ES-I3 (cell line): ENCODE data around the gene BCAS3.

Source experiments
- H3K36me3 ChIP-seq: 2 replicates; pipeline ENCODE4 v1.6.1; 2013; ENCODE audit warnings: mild to moderate bottlenecking, low read length, control low read depth, moderate library complexity; ENCODE audit not compliant: insufficient read depth
- H3K4me1 ChIP-seq: 2 replicates; pipeline ENCODE4 v1.6.1; 2013; ENCODE audit warnings: mild to moderate bottlenecking, control low read depth, low read length; ENCODE audit not compliant: insufficient read depth
- H3K9ac ChIP-seq: 2 replicates; pipeline ENCODE4 v1.6.1; 2013; ENCODE audit warnings: low read depth, mild to moderate bottlenecking, low read length, moderate library complexity
- H3K9me3 ChIP-seq: 2 replicates; pipeline ENCODE4 v1.6.1; 2013; ENCODE audit warnings: mild to moderate bottlenecking, low read length, moderate library complexity; ENCODE audit not compliant: control insufficient read depth, insufficient read depth

BCAS3 gene

DNA sequence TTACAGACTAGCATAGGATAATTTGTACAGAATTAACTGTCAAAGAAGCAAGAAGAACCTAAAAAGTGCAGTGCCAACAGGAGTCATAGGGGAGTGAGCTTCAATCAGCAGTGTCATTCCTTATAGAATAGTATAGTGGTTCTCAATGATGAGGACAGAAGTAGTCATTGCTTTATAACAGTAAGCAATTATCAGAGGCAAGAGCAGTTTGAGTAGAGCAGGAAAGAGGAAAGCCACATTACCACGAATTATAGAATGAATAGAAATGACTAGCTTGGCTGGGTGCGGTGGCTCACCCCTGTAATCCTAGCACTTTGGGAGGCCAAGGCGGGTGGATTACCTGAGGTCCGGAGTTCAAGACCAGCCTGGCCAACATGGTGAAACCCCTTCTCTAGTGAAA is 512.3 kb downstream of the BCAS3 start:
- Histone ChIP-seq H3K4me1 (peaks cover 7% of the 10 kb centered on the region; the same call in 1 of the 2 replicates), H3K9me3 (no peaks in the 10 kb centered on the region), H3K9ac (no peak overlapping the region), H3K36me3 (no peaks in the 10 kb centered on the region)

DNA sequence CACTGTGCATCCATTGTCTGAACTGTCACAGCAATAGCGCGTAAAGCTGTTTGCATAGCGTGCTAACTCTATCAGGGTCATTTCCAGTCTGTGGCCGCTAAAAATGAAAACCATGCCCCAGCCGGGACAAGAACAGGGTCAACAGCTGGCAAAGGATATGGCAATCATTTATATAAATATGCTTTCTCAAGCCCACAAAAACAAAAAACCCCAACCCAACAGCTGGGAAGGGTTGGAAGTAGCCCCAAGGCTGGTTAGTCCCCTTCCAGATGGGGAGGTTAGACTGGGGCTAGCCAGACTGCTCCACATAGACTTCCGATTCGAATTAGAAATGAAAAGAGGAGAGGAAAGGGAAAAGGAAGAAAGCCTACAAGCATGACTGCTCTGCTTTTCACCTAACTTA is 518.7 kb downstream of the BCAS3 start:
- Histone ChIP-seq H3K36me3 (no peaks in the 10 kb centered on the region), H3K4me1 (peaks cover 8% of the 10 kb centered on the region; the same call in 1 of the 2 replicates), H3K9ac (no peak overlapping the region)

DNA sequence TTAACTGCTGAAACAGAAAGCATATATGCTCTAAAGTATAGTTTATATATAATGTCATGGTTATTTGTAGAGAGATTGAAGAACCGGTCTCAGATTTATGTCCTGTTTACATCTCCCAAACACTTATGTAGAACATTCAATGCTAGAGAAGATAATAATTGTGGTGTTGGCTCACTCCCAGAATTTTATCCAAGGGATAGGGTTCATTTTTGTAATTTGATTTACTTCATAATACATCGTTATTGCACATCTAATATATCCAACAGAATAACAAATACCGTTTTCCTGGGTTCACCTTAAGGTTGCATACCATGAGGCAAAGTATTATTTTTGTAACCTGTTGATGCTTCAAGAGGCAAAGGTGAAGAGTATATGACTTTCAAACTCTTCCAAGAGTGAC is 519.1 kb downstream of the BCAS3 start:
- Histone ChIP-seq H3K36me3 (no peaks in the 10 kb centered on the region), H3K9ac (no peak overlapping the region), H3K9me3 (no peaks in the 10 kb centered on the region), H3K4me1 (peaks cover 8% of the 10 kb centered on the region; the same call in 1 of the 2 replicates)

More for the DNA sequence above, 518.7 kb downstream of the BCAS3 start:
- H3K9me3 ChIP-seq: no peaks in the 10 kb centered on the region

DNA sequence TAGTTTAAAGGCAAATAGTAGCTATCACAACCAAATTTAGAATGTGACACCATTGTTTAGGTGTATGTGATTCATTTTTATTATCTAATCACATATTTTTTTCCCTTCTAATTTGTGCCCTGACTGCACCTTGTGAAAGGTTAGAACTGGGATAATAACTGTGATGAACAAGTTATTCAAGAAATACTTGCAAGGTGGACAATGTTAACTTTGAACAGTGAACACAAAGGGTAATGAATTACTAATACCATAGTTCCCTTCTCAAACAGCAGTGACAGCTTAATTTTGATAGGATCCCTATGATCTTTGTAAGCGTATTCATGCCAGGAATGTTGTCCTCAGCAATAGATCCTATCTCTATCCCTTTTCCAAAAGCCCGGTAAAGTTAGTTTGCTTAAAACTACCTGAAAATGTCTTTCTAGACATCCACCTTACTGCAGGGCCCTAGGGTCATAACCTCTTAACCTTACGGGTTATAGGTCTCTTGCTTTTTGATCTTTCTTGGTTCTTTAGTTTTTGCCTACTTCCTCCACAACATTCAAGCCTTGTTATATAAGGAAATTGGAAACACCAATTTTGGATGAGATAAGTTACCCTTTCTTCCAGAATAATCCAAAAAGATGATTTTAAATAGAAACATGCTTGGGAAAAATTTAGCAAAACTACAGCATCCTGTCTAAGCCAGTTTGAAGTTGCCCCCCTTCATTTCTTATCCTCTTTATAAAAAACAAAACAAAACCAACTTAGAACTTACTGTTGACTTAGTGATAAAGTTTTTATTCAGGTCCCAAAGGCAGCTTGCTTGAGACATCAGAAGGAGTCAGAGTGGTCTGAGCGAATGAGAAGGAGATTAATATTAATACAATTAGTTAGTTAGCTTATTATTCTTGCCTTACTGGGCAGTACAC is 522.0 kb downstream of the BCAS3 start:
- Histone ChIP-seq H3K9me3 (no peaks in the 10 kb centered on the region), H3K9ac (no peak overlapping the region), H3K4me1 (peaks cover 15% of the 10 kb centered on the region), H3K36me3 (no peaks in the 10 kb centered on the region)

DNA sequence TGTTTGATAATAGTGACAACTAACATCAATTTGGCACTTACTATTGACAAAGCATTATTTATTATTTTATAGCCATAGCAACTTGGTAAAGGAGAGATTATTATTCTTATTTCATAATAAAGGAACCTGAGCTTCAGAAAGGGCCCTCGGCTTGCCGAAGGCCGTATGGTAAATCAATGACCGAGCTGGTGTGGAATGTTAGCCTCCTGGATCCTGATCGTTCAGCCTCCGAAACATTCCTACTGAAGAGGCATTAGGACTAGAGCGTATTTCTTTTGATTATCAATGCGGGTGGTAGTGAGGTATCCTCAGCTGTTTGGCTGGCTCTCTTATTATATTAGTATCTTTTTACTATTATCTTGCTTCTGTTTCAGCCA is 522.7 kb downstream of the BCAS3 start:
- Histone ChIP-seq H3K4me1 (peaks cover 15% of the 10 kb centered on the region), H3K9me3 (no peaks in the 10 kb centered on the region), H3K9ac (no peak overlapping the region), H3K36me3 (no peaks in the 10 kb centered on the region)

DNA sequence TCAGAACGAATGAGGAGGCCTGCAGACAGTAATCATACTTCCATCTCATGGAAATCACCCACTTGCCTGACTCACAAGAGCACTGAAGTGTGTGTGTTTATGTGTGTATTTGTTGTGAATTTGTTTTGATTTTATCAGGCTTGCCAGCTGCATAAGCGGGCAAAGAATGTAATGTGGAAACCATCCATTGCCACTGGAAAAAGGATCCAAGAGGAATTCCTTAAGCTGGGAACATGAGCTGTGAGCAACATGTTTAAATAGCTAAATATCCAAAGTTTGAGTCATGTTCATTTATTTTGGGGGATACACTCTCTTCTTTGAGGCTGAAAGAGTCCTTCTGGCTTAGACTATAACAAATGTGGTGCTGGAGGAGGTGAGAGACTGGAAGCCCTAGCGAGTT is 523.6 kb downstream of the BCAS3 start:
- Histone ChIP-seq H3K9me3 (no peaks in the 10 kb centered on the region), H3K4me1 (peaks cover 15% of the 10 kb centered on the region), H3K36me3 (no peaks in the 10 kb centered on the region), H3K9ac (no peak overlapping the region)

DNA sequence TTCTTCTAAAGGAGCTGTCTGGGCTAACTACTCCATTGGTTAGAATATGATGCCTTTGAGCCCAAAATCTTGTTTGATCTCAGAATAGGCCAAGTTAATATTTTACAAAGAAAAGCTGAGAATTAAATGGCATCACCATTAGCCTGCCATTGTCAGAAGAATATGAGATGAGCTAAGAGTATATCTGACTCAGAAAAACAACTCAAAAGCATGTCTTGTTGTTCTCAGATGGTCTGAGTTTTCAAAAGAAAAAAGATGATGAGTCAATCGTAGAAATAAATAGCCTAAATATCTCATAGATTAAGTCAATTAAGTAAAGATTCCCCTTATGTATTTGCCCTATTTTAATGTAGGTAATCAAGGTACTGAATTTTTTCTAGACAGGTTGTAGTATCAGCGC is 524.9 kb downstream of the BCAS3 start:
- Histone ChIP-seq H3K9me3 (no peaks in the 10 kb centered on the region), H3K9ac (no peak overlapping the region), H3K4me1 (peaks cover 15% of the 10 kb centered on the region), H3K36me3 (no peaks in the 10 kb centered on the region)

DNA sequence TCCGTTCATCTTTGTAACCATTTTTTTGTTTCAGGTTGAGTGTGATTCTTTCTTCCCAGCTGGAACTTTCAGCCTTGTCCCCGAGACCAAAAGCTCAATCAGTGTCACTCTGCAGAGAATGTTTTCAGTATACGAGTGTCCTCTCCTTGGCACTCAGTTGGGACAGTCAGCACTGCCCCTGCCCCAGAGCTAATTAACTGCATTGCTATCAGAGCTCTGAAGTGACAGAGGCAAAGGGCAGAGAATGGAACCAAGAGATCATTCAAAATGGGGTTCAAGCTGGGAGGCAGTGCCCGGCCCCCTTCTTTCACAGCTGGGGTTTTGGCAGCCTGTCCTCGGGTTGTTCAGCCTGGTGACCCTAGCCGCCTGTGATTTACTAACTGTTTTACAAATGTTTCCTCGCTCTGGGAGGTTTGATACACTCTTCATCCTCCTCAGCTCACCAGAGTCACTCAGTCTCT is 526.0 kb downstream of the BCAS3 start:
- no peaks in the 10 kb centered on the region for H3K36me3 ChIP-seq
- H3K9ac ChIP-seq: no peak overlapping the region
- H3K9me3 ChIP-seq: no peaks in the 10 kb centered on the region
- H3K4me1 ChIP-seq: peaks cover 15% of the 10 kb centered on the region

DNA sequence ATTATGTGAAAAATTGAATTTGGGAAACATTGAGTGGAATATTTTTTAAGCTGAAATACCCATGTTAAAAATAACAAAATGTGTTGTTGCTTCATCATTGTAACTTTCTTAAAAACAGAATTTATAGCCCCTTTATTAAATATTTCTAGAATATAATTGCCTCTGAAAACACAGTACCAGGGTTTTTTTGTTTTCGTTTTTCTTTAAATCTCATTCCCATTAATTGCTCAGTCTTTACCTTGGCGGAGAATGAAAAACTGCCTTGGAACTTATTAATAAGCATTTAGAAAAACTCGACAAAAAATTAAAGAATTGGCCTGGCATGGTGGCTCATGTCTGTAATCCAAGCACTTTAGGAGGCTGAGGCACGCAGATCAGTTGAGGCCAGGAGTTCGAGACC is 526.8 kb downstream of the BCAS3 start:
- Histone ChIP-seq H3K9me3 (no peaks in the 10 kb centered on the region), H3K36me3 (no peaks in the 10 kb centered on the region), H3K4me1 (peaks cover 15% of the 10 kb centered on the region), H3K9ac (no peak overlapping the region)

DNA sequence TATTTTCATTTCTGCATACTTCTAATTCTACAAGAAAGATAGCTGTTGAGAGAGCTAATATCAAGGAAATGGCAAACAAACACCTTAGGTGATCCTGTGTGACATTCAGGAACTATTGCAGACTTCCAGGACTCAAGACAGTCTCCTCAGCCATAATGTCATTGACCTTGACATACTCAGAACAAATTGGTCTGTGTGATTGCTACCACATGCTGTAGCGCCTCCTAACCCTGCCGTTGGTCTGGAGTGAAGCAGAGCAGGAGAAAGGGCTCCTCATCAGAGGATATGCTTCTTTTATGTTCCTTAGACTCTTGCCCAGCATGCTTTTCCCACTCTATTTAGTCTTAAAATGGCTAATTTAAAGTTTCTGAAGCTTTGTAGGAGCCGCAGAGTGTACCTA is 527.8 kb downstream of the BCAS3 start:
- Histone ChIP-seq H3K9me3 (no peaks in the 10 kb centered on the region), H3K9ac (no peak overlapping the region), H3K4me1 (peaks cover 11% of the 10 kb centered on the region), H3K36me3 (no peaks in the 10 kb centered on the region)

DNA sequence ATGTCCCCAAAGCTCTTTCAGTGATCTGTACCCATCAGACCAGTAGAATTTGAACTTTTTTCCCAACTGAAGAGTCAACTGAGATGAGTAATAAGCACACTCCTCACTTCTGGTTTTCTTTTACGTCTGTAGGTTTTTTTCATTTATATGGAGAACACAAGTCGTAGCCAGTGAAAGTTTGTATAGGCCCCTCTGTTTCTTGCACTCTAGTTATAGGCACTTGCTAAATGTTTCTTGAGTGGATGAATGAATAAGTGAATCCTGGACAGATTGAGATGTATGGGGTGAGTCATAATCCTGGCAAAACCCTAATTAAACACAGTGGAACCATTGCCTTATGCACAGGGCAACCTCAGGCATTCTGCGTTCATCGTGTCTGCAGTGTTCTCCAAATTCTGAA is 528.3 kb downstream of the BCAS3 start:
- Histone ChIP-seq H3K36me3 (no peaks in the 10 kb centered on the region), H3K9me3 (no peaks in the 10 kb centered on the region), H3K4me1 (peaks cover 11% of the 10 kb centered on the region), H3K9ac (no peak overlapping the region)

DNA sequence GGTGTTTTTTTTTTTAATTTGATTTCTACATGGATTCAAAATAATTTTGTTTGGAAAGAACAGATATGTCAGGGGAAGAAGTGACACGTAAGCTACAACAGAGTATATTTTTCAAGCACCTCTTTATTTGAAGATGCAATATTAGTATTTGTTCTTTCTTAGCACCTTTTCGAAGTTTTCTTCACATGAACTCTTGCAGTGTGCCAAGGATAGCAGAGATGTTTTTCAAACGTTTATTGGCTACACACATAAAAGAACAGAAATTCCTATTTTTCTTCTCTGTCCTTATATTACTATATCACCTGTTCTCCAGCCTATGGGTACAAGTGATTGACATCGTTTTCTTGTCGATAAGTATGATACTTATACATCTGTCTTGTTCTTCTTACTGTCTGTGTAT is 529.3 kb downstream of the BCAS3 start:
- H3K4me1 ChIP-seq: peaks cover 7% of the 10 kb centered on the region
- H3K9me3 ChIP-seq: no peaks in the 10 kb centered on the region
- H3K9ac ChIP-seq: no peak overlapping the region
- no peaks in the 10 kb centered on the region for H3K36me3 ChIP-seq

DNA sequence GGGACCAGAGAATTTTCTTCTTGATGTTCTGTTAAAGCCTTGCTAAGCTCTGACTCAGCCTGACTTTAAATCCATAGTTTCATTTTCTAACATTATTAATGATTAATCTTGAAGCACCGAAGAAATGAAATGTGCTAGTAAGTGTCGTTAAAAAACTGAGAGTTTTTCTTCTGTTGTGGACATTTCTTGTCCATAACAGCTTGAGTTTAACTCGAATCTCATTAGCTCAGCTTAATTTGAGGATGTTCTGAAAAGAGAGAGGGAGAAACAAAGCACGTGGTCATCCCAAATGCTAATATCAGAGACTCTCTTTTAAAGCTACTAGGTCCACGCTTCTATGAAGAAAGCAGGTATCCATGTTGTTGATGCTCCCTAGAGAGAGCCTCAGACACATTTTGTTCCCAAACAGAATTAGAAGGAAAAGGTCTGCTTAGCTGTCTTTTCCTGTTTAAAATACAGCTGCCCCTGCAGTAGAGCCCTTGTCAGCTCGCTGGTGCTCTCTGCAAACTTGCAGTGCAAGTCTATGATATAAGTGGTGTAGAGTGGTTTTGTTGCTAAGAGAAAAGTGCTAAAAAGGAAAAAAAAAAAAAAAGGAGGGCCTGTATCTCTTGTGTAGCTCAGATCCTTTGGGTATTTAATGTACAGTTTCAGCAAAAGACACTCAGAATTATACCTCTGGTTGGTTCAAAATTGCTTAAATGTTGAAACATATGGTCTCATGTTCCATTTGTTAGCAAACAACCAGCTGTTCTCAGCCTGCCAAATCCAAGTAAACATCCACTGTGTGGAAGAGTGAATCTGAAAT is 530.9 kb downstream of the BCAS3 start:
- no peaks in the 10 kb centered on the region for H3K36me3 ChIP-seq
- H3K9ac ChIP-seq: no peak overlapping the region
- H3K9me3 ChIP-seq: no peaks in the 10 kb centered on the region
- H3K4me1 ChIP-seq: peaks cover 7% of the 10 kb centered on the region

DNA sequence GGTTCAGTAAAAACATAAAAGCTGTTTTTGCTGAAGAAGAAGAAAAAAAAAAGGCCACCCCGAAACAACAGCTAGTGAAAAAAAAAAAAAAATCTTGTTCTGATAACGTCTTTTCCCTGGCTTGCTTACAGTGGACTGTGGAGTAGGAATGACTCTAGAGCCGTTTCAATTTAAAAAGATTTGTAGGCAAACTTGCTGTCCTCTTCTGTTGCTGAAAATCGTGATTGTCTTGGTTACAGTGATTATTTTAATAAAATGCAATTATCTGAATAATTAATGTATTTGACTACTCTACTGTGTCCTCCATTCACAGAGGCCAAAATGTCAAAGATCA is 531.4 kb downstream of the BCAS3 start:
- H3K9me3 ChIP-seq: no peaks in the 10 kb centered on the region
- no peaks in the 10 kb centered on the region for H3K36me3 ChIP-seq
- H3K9ac ChIP-seq: no peak overlapping the region
- H3K4me1 ChIP-seq: peaks cover under 1% of the 10 kb centered on the region; the same call in 1 of the 2 replicates

DNA sequence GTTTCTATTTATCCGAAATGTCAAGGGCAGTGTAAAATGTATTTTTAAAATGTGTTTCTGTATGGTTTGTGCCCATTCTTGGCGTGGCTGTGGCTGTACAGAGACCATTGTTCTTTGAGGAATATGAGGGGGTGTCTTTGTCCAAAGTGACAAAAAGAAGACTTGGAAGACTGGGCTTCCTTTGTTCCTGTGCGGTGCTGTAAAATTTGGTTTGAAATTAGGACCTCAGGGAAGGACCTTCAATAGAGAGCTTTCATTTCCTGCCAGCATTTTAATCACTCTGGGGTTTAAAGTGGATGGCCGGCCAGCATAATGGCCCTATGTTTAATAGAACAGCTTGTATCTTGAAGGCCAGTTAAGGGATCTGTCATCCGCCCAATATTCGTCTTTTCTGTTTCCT is 531.9 kb downstream of the BCAS3 start:
- Histone ChIP-seq H3K9ac (no peak overlapping the region), H3K36me3 (no peaks in the 10 kb centered on the region), H3K4me1 (no peaks in the 10 kb centered on the region; the same call in 1 of the 2 replicates), H3K9me3 (no peaks in the 10 kb centered on the region)
